Measurements from ENCODE around the gene IGSF3. TPM values are rescaled to one million over a fixed set of nuclear protein-coding genes. Genes with fewer than 3 reads are reported as not detected.

IGSF3 gene
- total RNA-seq, 1 donor from 2014 or later = 84.4 TPM

Other genes with a start within 250 kb of the IGSF3 start
- 45.4 and 62.3 TPM in 2 replicates for gene CD58, start 96.7 kb downstream of the IGSF3 start, total RNA-seq
- gene CD2, start 86.7 kb upstream of the IGSF3 start, total RNA-seq = not detected in 2 replicates
- 51.4 and 76.7 TPM in 2 replicates for gene PTGFRN, start 242.2 kb upstream of the IGSF3 start, total RNA-seq